Nephron (organoid): ENCODE data around the gene NDUFS7.

Source experiments
- H3K27ac Mint-ChIP-seq, 3 experiments: 2 replicates each; pipeline ENCODE4 v1.8.0; 2020; ENCODE audit warnings: mixed read lengths in 3 of 3, mild to moderate bottlenecking in 2 of 3, moderate library complexity in 1 of 3
- H3K27me3 Mint-ChIP-seq: 2 replicates; pipeline ENCODE4 v1.8.0; 2021; ENCODE audit warnings: low read depth, mild to moderate bottlenecking, moderate library complexity, mixed read lengths
- H3K36me3 Mint-ChIP-seq: 2 replicates; pipeline ENCODE4 v1.8.0; 2020; ENCODE audit warnings: low read depth, mixed read lengths
- H3K4me1 Mint-ChIP-seq: 2 replicates; pipeline ENCODE4 v1.8.0; 2020; ENCODE audit warnings: mixed read lengths
- H3K4me3 Mint-ChIP-seq, 3 experiments: 2 replicates each; pipeline ENCODE4 v1.8.0; 2020; ENCODE audit warnings: mild to moderate bottlenecking in 3 of 3, mixed read lengths in 3 of 3, moderate library complexity in 2 of 3
- H3K9me3 Mint-ChIP-seq: 2 replicates; pipeline ENCODE4 v1.8.0; 2020; ENCODE audit warnings: mixed read lengths
- CTCF ChIP-seq, 3 experiments: fragments of 200-600 bp; sonication (generic); IDR thresholded peaks; one replicate each; pipeline ENCODE4 v1.5.0; 2021; ENCODE audit warnings: antibody characterized with exemption in 3 of 3; ENCODE audit not compliant: unreplicated experiment in 3 of 3

Gene NDUFS7

GRCh38 chr19:1350867-1351266 lies 32.8 kb upstream of the NDUFS7 start:
- peaks cover 7% of the 10 kb centered on the region for H3K27me3 Mint-ChIP-seq
- peak overlapping the region in 2 of 3 experiments; percentile 50 to 62 for H3K4me3 Mint-ChIP-seq
- H3K9me3 Mint-ChIP-seq, result no peaks in the 10 kb centered on the region
- peak overlapping the region; percentile 45 to 83 (median 79) for H3K27ac Mint-ChIP-seq
- TF ChIP-seq CTCF (IDR thresholded peaks at IDR 0.05; ENCODE audit: unreplicated experiment in 3 of 3), result no peak
- no peaks in the 10 kb centered on the region for H3K36me3 Mint-ChIP-seq
- peaks cover 9% of the 10 kb centered on the region for H3K4me1 Mint-ChIP-seq

GRCh38 chr19:1351381-1351851 lies 32.3 kb upstream of the NDUFS7 start:
- TF ChIP-seq CTCF (IDR thresholded peaks at IDR 0.05; ENCODE audit: unreplicated experiment in 3 of 3), result no peak
- no peaks in the 10 kb centered on the region for H3K36me3 Mint-ChIP-seq
- no peaks in the 10 kb centered on the region for H3K9me3 Mint-ChIP-seq
- H3K4me3 Mint-ChIP-seq, result peak overlapping the region; percentile 49 to 83 (median 67)
- H3K27ac Mint-ChIP-seq, result peak overlapping the region; percentile 45 to 83 (median 79)
- peaks cover 6% of the 10 kb centered on the region for H3K27me3 Mint-ChIP-seq
- H3K4me1 Mint-ChIP-seq, result peaks cover 15% of the 10 kb centered on the region

GRCh38 chr19:1353144-1353543 lies 30.6 kb upstream of the NDUFS7 start:
- Mint-ChIP-seq H3K4me3 (peak overlapping the region; percentile 50 to 59 (median 56)), H3K36me3 (peaks cover 13% of the 10 kb centered on the region), H3K27ac (no peak overlapping the region), H3K27me3 (peaks cover 5% of the 10 kb centered on the region), H3K9me3 (no peaks in the 10 kb centered on the region), H3K4me1 (peaks cover 32% of the 10 kb centered on the region)
- TF ChIP-seq CTCF (IDR thresholded peaks at IDR 0.05; ENCODE audit: unreplicated experiment in 3 of 3), result no peak

- H3K27me3 Mint-ChIP-seq, result peaks cover 5% of the 10 kb centered on the region
- peaks cover 51% of the 10 kb centered on the region for H3K4me1 Mint-ChIP-seq
- peak overlapping the region; percentile 88 to 96 (median 95) for H3K27ac Mint-ChIP-seq
- peak overlapping the region; percentile 94 to 97 (median 95) for H3K4me3 Mint-ChIP-seq
- no peak for TF ChIP-seq CTCF (IDR thresholded peaks at IDR 0.05; ENCODE audit: unreplicated experiment in 3 of 3)
- H3K36me3 Mint-ChIP-seq, result peaks cover 32% of the 10 kb centered on the region
- H3K9me3 Mint-ChIP-seq, result no peaks in the 10 kb centered on the region
Observed at GRCh38 chr19:1354970-1355567, 28.6 kb upstream of the NDUFS7 start.

- peaks cover 2% of the 10 kb centered on the region for H3K27me3 Mint-ChIP-seq
- no peak for TF ChIP-seq CTCF (IDR thresholded peaks at IDR 0.05; ENCODE audit: unreplicated experiment in 3 of 3)
- H3K4me1 Mint-ChIP-seq, result peaks cover 59% of the 10 kb centered on the region
- peaks cover 38% of the 10 kb centered on the region for H3K36me3 Mint-ChIP-seq
- peak overlapping the region; percentile 88 to 96 (median 95) for H3K27ac Mint-ChIP-seq
- peak overlapping the region; percentile 94 to 97 (median 95) for H3K4me3 Mint-ChIP-seq
- no peaks in the 10 kb centered on the region for H3K9me3 Mint-ChIP-seq
Observed at GRCh38 chr19:1355568-1356507, 27.9 kb upstream of the NDUFS7 start.
